Measurements from ENCODE around the gene CSNK2A2.

CSNK2A2 gene

DNA sequence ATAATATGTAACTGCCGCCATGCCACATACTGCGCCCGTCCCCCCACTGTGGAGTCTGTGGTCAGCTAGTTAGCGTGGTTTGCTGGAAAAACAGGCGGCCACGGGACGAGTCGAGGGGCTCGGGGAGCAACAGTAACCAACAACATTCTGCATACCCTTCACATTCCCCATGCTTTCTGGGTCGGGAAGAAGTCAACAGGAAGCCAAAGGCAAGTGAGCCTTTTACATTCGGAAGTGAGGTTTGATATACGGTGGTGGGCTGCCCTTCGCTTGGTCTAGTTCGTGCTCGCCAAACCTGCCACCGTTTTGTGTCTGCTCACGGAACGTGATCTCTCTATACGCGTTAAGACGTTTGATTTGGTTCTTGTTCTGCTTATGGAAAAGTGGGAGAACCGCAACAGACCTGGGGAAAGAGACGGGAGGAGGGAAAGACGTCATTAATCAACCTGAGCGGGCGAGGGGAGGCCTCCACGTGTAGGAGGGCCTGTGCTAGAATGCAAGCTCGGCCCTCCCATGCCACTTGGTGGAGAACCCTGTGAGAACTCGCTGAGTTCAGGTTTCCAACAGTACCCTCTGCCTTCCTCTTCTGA is 39.9 kb downstream of the CSNK2A2 start:
- no peaks in the 10 kb centered on the region for H3K9me2 ChIP-seq (replicated peaks; ENCODE audit: insufficient read depth, low read length)
- no peaks in the 10 kb centered on the region for H3K79me2 ChIP-seq (ENCODE audit: insufficient read depth, low read length)
- H3K36me3 ChIP-seq (ENCODE audit: low read length) = peaks cover 4% of the 10 kb centered on the region; the same call in 1 of the 2 replicates
- no peak overlapping the region for H2AFZ ChIP-seq (ENCODE audit: low read depth, low read length, severe bottlenecking)
- H3K9me3 ChIP-seq (ENCODE audit: insufficient read depth, low read length) = no peaks in the 10 kb centered on the region
- TF ChIP-seq, protein P1, sequence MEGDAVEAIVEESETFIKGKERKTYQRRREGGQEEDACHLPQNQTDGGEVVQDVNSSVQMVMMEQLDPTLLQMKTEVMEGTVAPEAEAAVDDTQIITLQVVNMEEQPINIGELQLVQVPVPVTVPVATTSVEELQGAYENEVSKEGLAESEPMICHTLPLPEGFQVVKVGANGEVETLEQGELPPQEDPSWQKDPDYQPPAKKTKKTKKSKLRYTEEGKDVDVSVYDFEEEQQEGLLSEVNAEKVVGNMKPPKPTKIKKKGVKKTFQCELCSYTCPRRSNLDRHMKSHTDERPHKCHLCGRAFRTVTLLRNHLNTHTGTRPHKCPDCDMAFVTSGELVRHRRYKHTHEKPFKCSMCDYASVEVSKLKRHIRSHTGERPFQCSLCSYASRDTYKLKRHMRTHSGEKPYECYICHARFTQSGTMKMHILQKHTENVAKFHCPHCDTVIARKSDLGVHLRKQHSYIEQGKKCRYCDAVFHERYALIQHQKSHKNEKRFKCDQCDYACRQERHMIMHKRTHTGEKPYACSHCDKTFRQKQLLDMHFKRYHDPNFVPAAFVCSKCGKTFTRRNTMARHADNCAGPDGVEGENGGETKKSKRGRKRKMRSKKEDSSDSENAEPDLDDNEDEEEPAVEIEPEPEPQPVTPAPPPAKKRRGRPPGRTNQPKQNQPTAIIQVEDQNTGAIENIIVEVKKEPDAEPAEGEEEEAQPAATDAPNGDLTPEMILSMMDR (IDR thresholded peaks at IDR 0.05; ENCODE audit: insufficient read depth, low read length, poor library complexity, severe bottlenecking) = no peak
- TF ChIP-seq EZH2phosphoT487 (conservative IDR thresholded peaks at IDR 0.05; ENCODE audit: low read length) = no peak
- no peaks in the 10 kb centered on the region for H4K20me1 ChIP-seq (ENCODE audit: low read depth, low read length)
- H3F3A ChIP-seq (ENCODE audit: insufficient read depth) = no peaks in the 10 kb centered on the region
- H3K27me3 ChIP-seq (ENCODE audit: low read length) = no peaks in the 10 kb centered on the region
- H3K27ac ChIP-seq (ENCODE audit: low read depth, low read length) = no peak overlapping the region
- no peak overlapping the region for H3K4me3 ChIP-seq (ENCODE audit: insufficient read depth, low read length, poor library complexity, severe bottlenecking)
- H3K4me2 ChIP-seq (ENCODE audit: low read depth, low read length, poor library complexity, severe bottlenecking) = no peak overlapping the region
- H3K9ac ChIP-seq (ENCODE audit: low read length) = no peak overlapping the region

DNA sequence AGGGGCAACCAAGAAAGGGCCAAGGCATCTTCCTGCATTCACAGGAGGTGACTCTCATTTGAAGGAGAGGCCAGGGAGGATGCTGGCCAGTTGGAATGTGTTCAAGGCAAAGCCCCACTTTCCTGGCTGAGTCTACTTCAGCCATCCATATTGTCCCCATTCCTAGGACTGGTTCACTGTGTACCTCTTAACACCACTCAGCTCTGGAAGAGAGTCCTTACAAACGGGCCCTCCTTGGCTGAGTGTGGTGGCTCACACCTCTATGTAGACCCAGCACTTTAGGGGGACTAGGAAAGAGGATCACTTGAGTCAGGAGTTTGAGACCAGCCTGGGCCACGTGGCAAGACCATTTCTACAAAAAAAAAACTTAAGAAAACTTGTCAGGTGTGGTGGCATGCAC is 40.7 kb downstream of the CSNK2A2 start:
- Histone ChIP-seq H3K27ac (ENCODE audit: low read depth, low read length) (no peak overlapping the region), H3K4me3 (ENCODE audit: insufficient read depth, low read length, poor library complexity, severe bottlenecking) (no peak overlapping the region), H3F3A (ENCODE audit: insufficient read depth) (no peaks in the 10 kb centered on the region), H4K20me1 (ENCODE audit: low read depth, low read length) (no peaks in the 10 kb centered on the region), H3K27me3 (ENCODE audit: low read length) (no peaks in the 10 kb centered on the region), H3K79me2 (ENCODE audit: insufficient read depth, low read length) (no peaks in the 10 kb centered on the region), H3K9me3 (ENCODE audit: insufficient read depth, low read length) (no peaks in the 10 kb centered on the region), H3K9ac (ENCODE audit: low read length) (no peak overlapping the region), H3K36me3 (ENCODE audit: low read length) (peaks cover 2% of the 10 kb centered on the region; the same call in 1 of the 2 replicates), H3K4me2 (ENCODE audit: low read depth, low read length, poor library complexity, severe bottlenecking) (no peak overlapping the region), H2AFZ (ENCODE audit: low read depth, low read length, severe bottlenecking) (no peak overlapping the region), H3K9me2 (replicated peaks; ENCODE audit: insufficient read depth, low read length) (no peaks in the 10 kb centered on the region)
- TF ChIP-seq, protein P1 (IDR thresholded peaks at IDR 0.05; ENCODE audit: insufficient read depth, low read length, poor library complexity, severe bottlenecking) = no peak
- no peak for TF ChIP-seq EZH2phosphoT487 (conservative IDR thresholded peaks at IDR 0.05; ENCODE audit: low read length)

DNA sequence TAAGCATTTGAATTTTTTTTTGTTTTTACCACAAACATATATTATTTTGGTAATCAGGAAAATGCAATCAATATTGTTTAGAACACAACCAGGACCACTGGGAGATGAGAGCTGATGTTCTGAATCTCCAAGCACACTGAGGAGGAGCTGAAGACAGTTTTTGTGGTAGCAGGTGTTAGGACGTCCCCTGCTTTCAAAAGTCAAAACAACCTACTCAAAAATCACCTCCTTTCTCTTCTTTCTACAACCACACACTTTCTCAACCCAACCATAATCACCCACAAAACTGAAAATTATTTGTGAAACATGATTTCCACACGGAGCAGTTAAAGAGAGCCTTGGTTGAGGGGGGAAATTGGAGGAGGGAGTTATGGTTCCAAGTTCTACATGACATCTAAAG is 42.1 kb downstream of the CSNK2A2 start:
- no peak overlapping the region for H3K27ac ChIP-seq (ENCODE audit: low read depth, low read length)
- no peaks in the 10 kb centered on the region for H3F3A ChIP-seq (ENCODE audit: insufficient read depth)
- no peaks in the 10 kb centered on the region for H3K36me3 ChIP-seq (ENCODE audit: low read length)
- no peak overlapping the region for H3K4me3 ChIP-seq (ENCODE audit: insufficient read depth, low read length, poor library complexity, severe bottlenecking)
- no peak overlapping the region for H3K9ac ChIP-seq (ENCODE audit: low read length)
- no peaks in the 10 kb centered on the region for H3K9me3 ChIP-seq (ENCODE audit: insufficient read depth, low read length)
- H2AFZ ChIP-seq (ENCODE audit: low read depth, low read length, severe bottlenecking) = no peak overlapping the region
- H3K4me2 ChIP-seq (ENCODE audit: low read depth, low read length, poor library complexity, severe bottlenecking) = no peak overlapping the region
- no peaks in the 10 kb centered on the region for H3K27me3 ChIP-seq (ENCODE audit: low read length)
- H3K79me2 ChIP-seq (ENCODE audit: insufficient read depth, low read length) = no peaks in the 10 kb centered on the region
- no peaks in the 10 kb centered on the region for H4K20me1 ChIP-seq (ENCODE audit: low read depth, low read length)
- TF ChIP-seq EZH2phosphoT487 (conservative IDR thresholded peaks at IDR 0.05; ENCODE audit: low read length) = no peak
- TF ChIP-seq, protein P1 (IDR thresholded peaks at IDR 0.05; ENCODE audit: insufficient read depth, low read length, poor library complexity, severe bottlenecking) = no peak
- no peaks in the 10 kb centered on the region for H3K9me2 ChIP-seq (replicated peaks; ENCODE audit: insufficient read depth, low read length)
